HL-60 (cell line): Measurements from ENCODE around the gene PPP1R13L.

Experiments used
- GABPA ChIP-seq: IDR thresholded peaks from 2 replicates; pipeline ENCODE4 v1.6.1; 2012; ENCODE audit warnings: low read depth
- POLR2AphosphoS5 ChIP-seq: IDR thresholded peaks from 2 replicates; pipeline ENCODE4 v1.6.1; 2012; ENCODE audit warnings: low read depth
- SPI1 ChIP-seq: IDR thresholded peaks from 2 replicates; pipeline ENCODE4 v1.6.1; 2012; ENCODE audit warnings: low read depth, mild to moderate bottlenecking, borderline replicate concordance
- TF ChIP-seq, protein P1 (sequence below): IDR thresholded peaks from one replicate; pipeline ENCODE4 v1.5.1; 2011; ENCODE audit warnings: low read length, control low read depth, inconsistent platforms; ENCODE audit not compliant: insufficient read depth
- TF ChIP-seq, protein P2 (sequence below): IDR thresholded peaks from 2 replicates; pipeline ENCODE4 v1.6.1; 2012; ENCODE audit warnings: low read depth; ENCODE audit not compliant: insufficient replicate concordance

- TF ChIP-seq, protein P1, sequence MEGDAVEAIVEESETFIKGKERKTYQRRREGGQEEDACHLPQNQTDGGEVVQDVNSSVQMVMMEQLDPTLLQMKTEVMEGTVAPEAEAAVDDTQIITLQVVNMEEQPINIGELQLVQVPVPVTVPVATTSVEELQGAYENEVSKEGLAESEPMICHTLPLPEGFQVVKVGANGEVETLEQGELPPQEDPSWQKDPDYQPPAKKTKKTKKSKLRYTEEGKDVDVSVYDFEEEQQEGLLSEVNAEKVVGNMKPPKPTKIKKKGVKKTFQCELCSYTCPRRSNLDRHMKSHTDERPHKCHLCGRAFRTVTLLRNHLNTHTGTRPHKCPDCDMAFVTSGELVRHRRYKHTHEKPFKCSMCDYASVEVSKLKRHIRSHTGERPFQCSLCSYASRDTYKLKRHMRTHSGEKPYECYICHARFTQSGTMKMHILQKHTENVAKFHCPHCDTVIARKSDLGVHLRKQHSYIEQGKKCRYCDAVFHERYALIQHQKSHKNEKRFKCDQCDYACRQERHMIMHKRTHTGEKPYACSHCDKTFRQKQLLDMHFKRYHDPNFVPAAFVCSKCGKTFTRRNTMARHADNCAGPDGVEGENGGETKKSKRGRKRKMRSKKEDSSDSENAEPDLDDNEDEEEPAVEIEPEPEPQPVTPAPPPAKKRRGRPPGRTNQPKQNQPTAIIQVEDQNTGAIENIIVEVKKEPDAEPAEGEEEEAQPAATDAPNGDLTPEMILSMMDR: no peak
- TF ChIP-seq POLR2AphosphoS5 (no peak), GABPA (no peak), SPI1 (no peak)
- TF ChIP-seq, protein P2, sequence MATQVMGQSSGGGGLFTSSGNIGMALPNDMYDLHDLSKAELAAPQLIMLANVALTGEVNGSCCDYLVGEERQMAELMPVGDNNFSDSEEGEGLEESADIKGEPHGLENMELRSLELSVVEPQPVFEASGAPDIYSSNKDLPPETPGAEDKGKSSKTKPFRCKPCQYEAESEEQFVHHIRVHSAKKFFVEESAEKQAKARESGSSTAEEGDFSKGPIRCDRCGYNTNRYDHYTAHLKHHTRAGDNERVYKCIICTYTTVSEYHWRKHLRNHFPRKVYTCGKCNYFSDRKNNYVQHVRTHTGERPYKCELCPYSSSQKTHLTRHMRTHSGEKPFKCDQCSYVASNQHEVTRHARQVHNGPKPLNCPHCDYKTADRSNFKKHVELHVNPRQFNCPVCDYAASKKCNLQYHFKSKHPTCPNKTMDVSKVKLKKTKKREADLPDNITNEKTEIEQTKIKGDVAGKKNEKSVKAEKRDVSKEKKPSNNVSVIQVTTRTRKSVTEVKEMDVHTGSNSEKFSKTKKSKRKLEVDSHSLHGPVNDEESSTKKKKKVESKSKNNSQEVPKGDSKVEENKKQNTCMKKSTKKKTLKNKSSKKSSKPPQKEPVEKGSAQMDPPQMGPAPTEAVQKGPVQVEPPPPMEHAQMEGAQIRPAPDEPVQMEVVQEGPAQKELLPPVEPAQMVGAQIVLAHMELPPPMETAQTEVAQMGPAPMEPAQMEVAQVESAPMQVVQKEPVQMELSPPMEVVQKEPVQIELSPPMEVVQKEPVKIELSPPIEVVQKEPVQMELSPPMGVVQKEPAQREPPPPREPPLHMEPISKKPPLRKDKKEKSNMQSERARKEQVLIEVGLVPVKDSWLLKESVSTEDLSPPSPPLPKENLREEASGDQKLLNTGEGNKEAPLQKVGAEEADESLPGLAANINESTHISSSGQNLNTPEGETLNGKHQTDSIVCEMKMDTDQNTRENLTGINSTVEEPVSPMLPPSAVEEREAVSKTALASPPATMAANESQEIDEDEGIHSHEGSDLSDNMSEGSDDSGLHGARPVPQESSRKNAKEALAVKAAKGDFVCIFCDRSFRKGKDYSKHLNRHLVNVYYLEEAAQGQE: no peak
Observed at GRCh38 chr19:45408121-45408520, 3.3 kb upstream of the PPP1R13L start.
